Fibroblast of skin of left quadriceps (primary cell): Measurements from ENCODE around the gene SEMA7A.
A peak's percentile ranks its signal among the peaks of the same experiment; 100 is the strongest.

Experiments
- DNase-seq, 2 experiments: peaks; one replicate each; pipeline ENCODE4 v3.0.0-alpha.2; 2013; ENCODE audit warnings: low read depth in 2 of 2

The SEMA7A gene

DNA sequence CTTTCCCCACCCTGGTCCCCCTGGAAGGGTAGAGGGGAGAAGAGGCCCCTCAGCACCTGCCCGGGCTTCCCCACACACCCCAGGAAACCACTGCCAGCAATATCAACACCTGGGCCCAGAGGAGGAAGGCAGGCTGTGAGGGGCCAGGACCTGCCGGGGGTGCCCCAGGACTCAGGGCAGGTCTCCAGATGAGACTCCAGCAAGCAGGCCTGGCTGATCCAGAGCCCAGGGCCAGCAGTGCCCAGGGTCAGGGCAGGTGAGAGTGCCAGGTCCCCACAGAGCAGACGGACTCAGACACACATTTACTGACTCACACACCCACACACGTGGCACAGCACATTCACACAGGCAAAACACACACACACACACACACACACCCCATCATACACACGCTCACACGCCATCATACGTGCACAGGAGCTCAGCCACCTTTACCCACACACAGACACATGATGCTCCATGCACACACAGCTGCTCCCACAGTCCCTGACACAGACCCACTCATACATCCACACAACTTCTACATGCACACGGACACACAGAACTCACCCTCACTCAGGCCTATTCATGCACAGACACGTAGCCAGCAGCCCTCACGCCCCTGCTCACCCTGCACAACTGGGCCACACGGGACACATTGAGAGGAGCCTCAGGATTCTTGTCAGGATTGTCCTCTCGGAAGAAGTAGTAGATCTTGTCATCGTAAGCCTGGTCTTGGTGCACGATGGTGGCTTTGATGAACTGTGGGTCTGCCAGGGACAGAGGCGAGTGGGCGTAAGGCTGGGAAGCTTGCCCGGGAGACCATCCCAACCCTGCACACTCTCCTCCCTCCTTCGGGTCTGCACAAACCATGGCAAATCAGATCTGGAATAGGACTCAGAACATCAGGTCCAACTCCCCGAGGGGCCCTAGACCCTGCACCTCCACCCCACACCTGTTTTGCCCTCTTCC lies 17.5 kb downstream of the SEMA7A start:
- no peak for DNase-seq

DNA sequence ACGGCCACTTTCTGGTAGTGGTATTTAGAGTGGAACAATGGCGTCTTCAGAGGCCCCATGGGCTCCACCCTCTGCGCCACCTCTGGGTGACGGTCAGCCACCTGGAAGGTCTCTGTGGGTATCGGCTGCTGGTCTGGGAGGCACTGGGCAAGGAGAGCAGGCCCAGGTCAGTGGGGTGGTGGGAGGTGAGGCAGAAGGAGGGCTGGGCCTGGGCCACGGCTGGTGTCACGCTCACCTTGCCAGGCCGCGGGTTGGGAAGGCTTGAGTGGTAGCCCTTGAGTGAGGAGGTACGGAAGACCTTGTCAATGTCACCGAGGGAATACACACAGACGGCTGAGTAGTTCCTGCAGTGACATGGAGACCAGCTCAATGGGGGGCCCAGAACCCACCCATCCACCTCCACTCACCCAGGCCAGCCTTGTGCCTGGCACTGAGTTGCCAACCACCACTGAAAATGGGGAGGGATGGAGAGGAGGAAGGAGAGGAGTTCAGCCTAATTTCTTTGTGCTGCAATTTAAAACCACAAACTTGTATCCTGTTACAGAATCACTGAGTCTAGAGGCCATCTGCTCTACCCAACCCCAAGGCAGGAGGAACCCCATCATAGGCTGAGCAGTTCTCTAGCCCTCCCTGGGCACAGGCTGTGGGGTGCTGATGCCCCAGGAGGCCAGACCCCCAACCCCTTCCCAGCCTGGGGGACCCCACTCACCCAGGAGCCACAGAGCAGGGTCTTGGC lies 19.0 kb downstream of the SEMA7A start:
- DNase-seq: no peak

DNA sequence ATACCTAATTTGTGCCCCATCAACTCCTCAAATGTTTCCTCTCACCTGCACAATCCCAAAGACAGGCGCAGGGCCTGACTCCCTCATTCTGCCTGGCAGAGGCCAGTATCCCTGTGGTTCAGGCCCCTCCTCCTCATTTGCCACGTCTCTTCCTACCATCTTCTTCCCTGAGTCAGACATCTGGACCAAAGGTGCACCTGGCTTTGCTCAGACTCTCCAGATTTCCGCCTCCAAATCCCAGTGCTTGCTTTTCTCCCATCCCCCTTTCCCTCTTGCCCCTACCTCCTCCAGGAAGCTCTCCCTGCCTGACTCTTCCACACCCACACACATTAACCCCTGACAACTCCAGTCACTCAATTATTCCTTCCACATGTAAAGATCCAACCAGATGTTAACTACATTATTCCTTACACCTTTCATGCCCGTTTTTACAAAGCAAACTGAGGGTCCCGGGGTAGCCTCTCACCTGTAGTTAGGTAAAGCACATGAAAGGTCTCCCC lies 19.6 kb downstream of the SEMA7A start:
- no peak for DNase-seq

DNA sequence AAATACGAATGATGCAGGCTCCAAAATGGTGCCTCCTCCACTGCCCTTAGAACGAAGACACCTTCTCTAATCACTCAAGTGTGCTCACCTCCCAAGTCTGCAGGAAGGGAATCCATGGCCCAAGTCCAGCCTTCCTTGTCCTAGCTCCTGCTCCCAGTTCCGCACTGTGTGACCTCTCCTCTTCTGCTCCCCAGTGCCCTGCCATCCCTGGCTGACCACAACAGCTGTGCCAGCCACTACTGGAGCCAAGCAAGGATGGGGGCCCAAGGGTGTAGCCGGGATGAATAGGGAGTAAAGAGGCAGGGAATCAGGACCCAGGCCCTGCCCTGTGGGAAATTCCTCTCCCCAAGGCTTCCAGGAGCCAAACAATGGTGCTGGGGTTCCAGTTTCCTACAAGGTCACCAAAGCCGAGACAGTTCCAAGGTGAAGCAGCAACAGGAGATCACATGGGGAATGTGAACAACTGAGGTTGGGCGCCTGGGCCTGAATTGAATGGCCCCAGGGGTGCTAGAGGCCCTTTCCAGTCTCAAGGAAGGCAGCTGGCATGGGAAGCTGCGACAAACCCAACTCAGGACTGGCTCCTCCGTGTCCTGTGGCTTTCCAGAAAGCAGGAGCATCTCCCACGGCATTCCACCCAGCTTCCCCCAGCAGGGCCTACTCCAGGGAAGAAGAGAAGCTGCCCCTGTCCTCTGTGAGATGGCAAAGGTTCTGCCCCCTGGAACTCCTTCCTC lies 20.2 kb downstream of the SEMA7A start:
- no peak for DNase-seq

DNA sequence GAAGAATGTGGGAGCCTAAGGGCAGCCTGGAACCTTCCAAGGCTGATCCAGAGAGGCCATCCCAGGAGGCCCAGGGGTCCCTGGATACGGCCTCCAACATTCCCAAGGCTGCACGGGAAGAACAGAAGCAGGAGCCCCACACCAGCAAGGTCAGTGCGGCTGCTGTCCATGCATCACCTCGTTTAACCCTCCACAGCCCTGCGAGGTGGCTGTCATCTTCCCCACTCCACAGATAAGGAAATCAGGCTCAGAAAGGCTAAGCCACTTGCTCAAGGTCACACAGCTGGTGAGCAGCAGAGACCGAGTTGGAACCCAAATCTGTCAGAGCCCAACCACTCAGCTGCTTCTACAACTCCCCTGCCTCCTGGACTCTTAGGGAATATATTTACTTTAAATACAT lies 21.6 kb downstream of the SEMA7A start:
- no peak for DNase-seq

DNA sequence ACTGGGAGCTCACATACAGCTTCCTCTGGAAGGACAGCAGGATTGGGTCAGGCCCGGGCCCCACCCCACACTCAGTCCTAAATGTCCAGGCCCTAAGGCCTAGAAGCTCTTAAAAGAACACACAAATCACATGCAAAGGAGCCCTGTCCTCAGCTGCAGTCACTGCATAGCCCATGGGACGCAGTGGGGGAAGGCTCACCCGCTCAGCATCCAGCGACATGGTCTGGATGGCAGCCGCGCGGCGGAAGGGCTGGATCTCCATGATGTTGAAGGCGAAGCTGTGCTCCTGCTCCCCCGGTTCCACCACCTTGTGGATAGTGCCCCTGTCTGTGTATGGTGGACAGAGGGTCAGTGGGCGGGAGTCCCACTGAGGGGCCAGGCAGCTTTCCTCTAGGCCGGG lies 22.1 kb downstream of the SEMA7A start:
- no peak for DNase-seq

DNA sequence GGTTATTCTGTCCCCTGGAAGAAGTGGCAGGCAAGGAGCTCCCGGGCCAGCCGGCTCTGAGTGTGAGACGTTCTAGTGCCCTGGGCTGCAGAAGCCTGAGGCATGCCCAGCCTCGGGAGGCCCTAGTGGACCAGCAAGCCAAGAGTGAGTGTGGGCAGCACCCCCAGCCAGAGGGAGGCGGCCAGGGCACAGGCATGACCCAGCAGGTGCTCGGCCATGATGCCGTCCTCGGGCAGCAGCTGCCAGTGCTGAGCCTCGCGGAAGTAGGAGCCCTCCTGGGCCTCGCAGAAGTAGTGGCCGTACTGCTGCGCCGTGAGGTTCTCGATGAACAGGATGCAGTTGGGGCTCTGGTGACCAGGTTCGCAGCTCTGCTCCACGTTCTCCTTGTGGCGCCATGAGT lies 23.3 kb downstream of the SEMA7A start:
- DNase-seq: no peak

DNA sequence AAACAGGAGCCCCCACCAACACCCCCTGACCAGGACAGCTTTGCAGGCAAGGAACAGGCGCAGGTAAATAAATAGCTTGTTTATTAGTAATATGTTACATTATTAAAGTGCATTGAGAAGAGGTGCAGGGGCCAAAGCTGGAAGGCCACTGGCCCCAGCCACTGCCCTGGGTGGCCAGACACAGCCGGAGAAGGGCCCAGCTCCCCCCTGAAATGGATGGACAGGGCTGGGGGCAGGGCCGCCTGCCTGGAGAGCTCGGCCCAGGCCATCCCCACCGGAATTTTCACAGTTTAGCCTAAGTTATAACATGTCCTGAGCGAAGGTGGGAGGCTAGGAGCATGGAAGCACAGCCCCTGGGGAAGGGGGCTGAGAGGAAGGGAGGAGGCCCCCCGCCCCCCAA lies 24.5 kb downstream of the SEMA7A start:
- DNase-seq: no peak

DNA sequence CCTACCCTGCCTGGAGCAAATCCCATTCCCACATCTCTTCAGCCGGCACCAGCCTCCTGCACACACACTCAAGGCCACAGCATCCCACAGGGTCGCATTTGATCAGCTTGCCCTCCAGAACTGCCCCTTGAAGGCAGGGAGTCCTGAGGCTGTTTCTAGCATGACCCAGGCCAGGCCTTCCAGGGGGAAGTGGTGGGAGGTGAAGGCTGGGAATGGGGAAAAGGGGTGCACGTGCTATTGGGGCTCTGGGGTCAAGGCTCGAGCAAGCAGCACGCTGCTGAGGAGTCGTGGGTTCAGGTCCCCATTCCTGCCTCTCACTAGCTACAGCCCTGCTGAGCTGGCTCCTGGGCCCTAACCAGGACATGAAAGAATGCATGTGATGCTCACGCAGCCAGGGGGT lies 24.9 kb downstream of the SEMA7A start:
- no peak for DNase-seq

DNA sequence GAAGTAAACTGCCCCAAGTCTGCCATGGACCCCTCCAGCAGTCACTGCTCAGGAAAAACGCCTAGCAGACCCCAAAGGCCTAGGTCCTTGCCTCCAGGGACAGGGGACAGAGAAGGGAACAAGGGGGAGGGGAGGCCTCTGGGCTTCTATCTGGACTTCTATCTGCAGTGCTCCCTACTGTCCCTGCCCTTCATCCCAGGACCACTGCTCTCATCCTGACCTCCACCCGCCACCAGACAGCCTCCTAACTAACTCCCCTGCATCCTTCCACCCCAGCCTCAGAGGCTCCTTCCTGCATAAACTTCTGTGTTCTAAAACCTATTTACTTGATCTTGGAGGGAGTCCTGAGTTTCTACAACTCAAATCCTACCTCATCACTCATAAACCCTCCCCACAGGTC lies 25.4 kb downstream of the SEMA7A start:
- no peak for DNase-seq

DNA sequence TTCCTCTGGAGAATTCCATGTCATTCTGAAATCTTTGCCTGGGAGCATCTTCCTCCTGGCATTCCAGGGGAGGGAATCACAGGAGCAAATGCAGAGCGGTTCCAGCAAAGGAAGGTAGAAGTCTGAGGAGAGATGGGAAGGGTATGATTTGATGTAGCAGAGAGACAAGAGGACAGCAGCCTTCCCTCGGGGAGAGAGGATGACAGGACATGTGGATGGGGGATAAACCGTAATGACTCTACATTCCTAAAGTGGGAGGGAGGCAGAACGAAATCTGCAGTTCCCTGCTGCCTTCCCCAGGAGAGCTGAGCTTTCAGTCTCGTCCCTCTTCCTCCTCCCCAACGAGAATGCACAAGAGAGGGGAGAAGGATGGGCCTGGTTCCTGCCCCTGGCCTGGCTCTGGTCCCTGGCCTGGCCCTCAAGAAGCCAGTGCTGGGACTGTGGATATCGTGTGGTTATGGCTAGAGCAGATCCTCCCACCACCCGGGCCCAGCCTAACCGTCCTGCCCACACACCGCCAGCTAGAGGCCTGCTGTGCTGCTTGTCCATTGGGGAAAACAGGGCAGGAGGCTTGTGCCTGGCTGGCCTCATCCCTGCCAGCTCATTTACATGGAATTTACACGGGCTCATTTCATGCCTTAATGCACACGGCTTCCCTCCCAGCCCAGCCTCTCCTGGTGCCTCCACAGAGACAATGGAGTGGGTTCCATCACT lies 26.6 kb downstream of the SEMA7A start:
- DNase-seq: peak; percentile 73 to 77

DNA sequence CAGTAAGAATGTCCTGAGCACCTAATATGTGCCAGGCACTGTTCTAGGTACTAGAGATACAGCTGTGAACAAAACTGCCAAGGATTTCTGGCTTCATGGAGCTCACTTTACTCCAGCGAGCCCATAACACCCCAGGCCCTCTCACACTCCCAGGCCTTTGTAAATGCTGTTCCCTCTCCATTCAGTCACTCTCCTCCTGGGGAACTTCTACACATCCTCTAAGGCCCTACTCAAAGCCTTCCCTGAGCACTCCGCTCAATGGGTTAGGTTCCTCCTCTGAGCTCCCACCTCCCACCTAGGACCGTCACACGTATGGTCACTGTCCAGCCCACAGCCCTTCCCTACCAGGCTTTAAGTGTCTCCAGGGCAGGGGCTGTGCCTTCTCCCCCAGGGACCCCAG lies 27.2 kb downstream of the SEMA7A start:
- no peak for DNase-seq

DNA sequence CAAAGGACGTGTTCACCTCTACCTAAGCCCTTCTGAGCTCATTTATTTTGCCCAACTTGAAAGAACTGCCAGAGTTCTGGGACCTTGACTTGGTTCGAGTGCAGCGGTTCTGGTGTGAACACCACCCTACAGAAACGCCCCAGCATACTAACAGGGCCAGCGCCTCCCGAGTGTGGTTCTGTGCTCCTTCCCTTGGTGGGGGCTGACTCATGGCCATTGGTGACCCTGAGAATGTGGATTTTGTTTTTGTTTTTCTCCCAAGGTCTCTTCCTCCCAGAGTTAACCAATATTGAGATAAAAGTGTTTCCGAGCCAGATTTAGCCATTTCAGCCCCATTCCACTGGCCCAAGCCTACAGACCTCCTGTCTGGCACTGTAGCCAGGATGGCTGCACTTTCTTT lies 27.9 kb downstream of the SEMA7A start:
- DNase-seq: no peak

DNA sequence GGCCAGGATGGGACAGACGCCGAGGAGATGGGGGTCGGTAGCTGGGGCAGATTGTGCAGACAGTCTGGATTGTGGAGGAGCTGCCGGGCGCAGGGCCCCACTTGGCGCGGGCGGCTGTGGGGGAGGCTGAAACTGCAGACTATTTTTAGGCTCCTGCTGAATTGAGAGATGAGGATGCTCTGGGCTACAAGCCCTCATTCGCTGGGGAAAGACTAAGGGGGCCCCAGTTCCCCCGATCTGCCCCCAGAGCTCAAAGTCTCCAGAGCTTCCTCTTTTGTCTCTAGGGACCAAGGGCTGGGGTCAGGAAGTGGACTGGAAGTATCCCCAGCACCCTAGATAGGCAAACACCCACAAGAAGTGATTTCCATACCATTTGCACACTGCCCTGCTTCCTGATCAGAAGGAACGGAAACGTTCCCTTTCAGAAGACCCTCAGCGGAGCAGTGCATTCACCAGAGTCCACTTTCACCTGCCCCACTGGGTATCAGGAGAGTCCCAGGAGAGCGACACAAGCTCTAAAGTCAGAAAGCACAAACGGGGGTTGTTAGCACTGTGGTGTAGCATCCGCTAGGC lies 29.7 kb downstream of the SEMA7A start:
- no peak for DNase-seq

DNA sequence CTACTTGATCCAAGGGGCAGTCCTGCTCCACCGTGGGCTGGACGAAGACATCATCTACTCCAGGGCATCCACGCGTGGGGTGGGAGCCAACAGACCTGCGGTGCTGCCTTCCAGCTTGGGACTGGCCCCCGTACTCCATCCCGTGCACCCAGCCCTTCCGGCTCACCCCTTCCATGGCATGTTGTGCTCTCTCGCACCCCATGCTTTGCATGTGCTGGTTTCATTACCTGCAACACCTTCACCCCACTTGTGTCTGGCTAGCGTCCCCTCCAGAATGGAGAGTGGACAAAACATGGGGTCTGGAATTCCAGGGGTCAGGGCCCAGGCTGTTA lies 30.2 kb downstream of the SEMA7A start:
- DNase-seq: no peak

DNA sequence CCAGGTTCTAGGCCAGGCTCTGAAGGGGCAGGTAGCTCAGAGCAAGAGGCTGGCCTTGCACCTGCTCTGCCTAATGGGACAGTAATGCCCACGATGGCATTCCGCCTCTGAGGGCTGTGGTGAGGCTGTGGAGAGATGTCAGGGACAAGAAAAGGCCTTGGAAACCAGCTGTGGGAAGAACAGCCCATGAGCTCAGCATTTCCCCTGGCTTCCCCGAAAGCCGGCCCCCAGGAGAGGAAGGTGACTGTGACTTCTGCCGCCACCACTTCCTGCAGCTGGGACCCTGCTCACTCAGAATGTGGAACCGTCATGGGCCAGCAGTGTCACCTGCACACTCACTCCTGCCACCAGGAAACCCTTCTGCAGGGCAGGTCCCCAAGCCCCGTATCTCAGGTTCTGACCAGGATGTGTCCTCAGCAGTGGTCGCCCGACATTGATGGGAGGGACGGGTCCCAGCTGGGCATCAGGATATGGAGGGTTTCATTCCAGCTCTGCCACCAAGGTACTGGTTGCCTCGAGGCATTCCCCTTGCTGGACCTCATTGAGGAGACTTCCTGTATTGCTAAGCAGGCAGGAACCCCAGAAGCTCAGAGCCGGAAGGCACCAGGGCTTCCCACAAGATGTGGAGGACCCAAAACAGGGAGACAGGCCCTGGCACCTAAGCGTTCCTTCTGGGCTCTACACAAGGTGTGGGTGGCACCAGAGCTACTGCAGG lies 30.7 kb downstream of the SEMA7A start:
- no peak for DNase-seq

DNA sequence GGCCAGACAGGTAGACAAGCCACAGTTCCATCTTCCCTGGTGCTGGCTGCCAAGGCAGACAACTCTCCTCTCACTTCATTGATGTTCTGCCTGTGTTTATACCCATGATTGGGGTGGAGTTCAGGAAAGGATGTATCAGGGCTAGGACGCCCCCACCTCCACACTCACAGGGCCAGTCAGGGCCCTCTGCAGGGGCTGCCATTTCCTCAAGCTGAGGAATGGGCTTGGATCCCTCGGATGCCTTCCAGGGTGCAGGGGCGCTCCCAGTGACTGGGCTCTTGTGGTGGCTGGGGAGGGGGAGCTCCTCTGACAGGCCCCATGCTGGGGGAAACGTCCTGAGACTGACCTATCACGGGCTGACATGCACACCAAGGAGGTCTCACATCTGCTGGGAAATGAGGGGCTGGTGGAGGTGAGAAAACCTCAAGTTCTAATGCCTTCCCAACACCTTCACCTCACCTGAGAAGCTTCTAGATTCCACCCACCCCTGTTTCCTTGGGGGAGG lies 31.4 kb downstream of the SEMA7A start:
- DNase-seq: no peak

DNA sequence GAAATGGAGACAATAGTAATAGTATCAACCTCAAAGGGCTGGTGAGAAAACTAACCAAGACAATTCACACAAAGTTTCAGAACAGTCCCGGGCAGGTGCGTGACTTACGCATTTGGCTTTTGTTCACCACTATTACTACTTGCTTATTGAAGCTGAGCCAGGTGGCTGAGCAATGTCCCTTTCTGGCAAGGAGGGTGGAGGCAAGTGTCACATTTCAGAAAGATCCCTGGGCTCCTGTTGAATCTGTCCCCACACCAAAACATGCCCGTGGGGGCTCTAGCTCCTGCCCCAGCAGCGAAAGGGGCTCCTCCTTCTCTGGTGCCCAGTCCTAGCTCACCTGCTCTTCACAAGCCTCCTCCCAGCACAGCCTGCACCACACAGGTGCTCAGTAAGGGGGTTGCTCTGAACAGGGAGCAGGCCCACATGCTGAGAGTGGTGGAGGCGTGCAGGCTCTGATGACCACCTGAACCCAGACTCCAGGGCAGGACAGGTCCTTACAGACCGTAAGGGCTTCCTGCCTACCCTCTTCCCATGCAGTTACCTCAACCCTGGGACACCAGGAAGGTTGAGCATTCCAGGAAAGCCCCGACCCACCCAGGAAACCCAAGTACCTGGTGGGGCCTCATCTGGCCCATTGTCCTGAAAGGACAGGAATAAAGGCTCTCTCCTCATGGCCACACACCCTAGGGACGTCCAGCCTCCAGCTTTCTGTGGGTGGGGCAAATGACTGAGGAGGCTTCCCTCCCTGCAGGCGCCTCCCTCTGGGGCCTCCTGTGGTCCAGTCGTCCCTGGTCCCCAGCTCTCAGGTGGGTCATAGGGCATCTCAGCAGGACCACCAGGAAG lies 32.6 kb downstream of the SEMA7A start:
- no peak for DNase-seq

DNA sequence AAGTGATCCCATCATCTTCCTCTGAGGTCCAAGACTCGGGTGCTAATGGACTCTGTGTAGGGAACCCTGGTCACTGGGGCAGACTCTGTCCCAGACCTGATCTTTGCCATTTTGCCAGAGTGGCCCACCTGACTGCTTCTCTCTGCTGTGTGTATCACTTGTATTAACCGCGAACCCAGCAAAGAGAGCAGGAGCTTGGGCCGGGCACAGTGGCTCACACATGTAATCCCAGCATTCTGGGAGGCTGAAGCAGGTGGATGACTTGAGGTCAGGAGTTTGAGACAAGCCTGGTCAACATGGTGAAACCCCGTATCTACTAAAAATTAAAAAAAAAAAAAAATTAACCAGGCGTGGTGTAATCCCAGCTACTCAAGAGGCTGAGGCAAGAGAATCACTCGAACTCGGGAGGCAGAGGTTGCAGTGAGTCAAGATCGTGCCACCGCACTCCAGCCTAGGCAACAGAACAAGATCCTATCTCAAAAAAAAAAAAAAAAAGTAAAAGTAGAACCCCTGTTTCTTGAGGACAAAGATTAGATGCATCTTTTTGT lies 33.4 kb downstream of the SEMA7A start:
- DNase-seq: no peak
